ENCODE results near the gene ARHGEF19. TPM values are rescaled to one million over a fixed set of nuclear protein-coding genes. Genes with fewer than 3 reads are reported as not detected.
A peak's percentile ranks its signal among the peaks of the same experiment; 100 is the strongest.
"Not testable (repeated sequence)": the region's sequence is repeated elsewhere in the genome, so short reads cannot be mapped to it uniquely, and the experiment has no call there.

Gene ARHGEF19
- total RNA-seq, 4 donors from 2014 or later = 2.6 to 10.6 (median 3.9) TPM

- DNase-seq (ENCODE audit: low spot score) (no peak), ATAC-seq (ENCODE audit: low FRiP score) (no peak)
- TF ChIP-seq, protein P1, sequence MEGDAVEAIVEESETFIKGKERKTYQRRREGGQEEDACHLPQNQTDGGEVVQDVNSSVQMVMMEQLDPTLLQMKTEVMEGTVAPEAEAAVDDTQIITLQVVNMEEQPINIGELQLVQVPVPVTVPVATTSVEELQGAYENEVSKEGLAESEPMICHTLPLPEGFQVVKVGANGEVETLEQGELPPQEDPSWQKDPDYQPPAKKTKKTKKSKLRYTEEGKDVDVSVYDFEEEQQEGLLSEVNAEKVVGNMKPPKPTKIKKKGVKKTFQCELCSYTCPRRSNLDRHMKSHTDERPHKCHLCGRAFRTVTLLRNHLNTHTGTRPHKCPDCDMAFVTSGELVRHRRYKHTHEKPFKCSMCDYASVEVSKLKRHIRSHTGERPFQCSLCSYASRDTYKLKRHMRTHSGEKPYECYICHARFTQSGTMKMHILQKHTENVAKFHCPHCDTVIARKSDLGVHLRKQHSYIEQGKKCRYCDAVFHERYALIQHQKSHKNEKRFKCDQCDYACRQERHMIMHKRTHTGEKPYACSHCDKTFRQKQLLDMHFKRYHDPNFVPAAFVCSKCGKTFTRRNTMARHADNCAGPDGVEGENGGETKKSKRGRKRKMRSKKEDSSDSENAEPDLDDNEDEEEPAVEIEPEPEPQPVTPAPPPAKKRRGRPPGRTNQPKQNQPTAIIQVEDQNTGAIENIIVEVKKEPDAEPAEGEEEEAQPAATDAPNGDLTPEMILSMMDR (IDR thresholded peaks at IDR 0.05) = no peak
Measured at GRCh38 chr1:16168622-16169360, 43.7 kb downstream of the ARHGEF19 start.

DNA sequence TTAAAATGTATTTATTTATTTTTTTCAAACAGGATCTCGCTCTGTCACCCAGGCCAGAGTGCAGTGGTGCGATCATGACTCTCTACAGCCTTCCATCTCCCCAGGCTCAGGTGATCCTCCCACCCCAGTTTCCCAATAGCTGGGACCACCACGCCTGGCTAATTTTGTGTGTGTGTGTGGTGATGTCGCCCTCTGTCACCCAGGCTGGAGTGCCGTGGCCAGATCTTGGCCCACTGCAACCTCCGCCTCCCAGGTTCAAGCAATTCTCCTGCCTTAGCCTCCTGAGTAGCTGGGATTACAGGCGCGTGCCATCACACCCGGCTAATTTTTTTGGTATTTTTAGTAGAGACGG, 44.3 kb downstream of the ARHGEF19 start:
- not testable (repeated sequence) for ATAC-seq (ENCODE audit: low FRiP score); DNase-seq (ENCODE audit: low spot score)

- TF ChIP-seq, protein P1 (IDR thresholded peaks at IDR 0.05) = no peak
- no peak for DNase-seq (ENCODE audit: low spot score)
- peak; percentile 64 for ATAC-seq (ENCODE audit: low FRiP score)
Measured at GRCh38 chr1:16167331-16168143, 44.9 kb downstream of the ARHGEF19 start.

- DNase-seq (ENCODE audit: low spot score) (no peak), ATAC-seq (ENCODE audit: low FRiP score) (no peak)
- TF ChIP-seq, protein P1 (IDR thresholded peaks at IDR 0.05) = no peak
Measured at GRCh38 chr1:16166117-16166516, 46.3 kb downstream of the ARHGEF19 start.

- TF ChIP-seq, protein P1 (IDR thresholded peaks at IDR 0.05) = no peak
- DNase-seq (ENCODE audit: low spot score) (no peak), ATAC-seq (ENCODE audit: low FRiP score) (no peak)
Measured at GRCh38 chr1:16165548-16165947, 46.9 kb downstream of the ARHGEF19 start.

DNA sequence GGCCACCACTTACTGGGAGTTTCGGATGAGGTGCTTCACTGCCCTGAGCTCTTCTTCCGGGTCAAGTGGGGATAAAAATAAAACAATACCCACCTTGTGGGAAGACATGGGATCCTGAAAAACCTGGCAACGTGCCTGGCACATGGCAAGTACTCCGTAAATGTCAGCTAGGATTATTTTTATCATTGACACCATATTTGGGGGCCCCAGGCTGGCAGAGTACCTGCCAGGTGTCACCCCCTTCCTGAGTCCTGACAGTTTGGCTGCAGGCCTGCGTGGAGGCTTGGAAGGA, 47.4 kb downstream of the ARHGEF19 start:
- no peak for DNase-seq (ENCODE audit: low spot score)
- TF ChIP-seq, protein P1 (IDR thresholded peaks at IDR 0.05) = no peak
- ATAC-seq (ENCODE audit: low FRiP score) = no peak

- DNase-seq (ENCODE audit: low spot score) = no peak
Measured at GRCh38 chr1:16164213-16165072, 48.0 kb downstream of the ARHGEF19 start.

DNA sequence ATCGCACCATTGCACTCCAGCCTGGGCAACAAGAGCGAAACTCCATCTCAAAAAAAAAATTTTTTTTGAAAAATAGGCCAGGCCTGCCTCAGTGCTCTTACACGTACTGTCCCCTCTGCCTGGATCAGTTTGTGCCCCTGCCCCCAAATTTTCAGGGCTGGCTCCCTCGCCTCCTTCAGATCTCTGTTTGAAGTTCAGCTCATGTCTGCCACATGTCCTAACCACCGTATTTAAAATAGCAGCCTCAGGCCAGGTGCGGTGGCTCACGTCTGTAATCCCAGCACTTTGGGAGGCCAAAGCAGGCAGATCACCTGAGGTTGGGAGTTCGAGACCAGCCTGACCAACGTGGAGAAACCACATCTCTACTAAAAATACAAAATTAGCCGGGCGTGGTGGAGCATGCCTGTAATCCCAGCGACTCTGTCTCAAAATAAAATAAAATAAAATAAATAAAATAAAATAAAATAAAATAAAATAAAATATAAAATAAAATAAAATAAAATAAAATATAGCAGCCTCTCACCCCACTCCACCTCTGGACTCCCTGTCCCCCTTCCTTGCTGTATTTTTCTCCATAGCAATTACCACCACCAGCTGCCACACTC, 48.7 kb downstream of the ARHGEF19 start:
- DNase-seq (ENCODE audit: low spot score); ATAC-seq (ENCODE audit: low FRiP score): not testable (repeated sequence)

More at GRCh38 chr1:16164213-16165072, 48.0 kb downstream of the ARHGEF19 start:
- TF ChIP-seq, protein P1 (IDR thresholded peaks at IDR 0.05) = no peak
- peak; percentile 67 for ATAC-seq (ENCODE audit: low FRiP score)
